ENCODE results near the gene TREML4.
"Not testable (repeated sequence)": the region's sequence is repeated elsewhere in the genome, so short reads cannot be mapped to it uniquely, and the experiment has no call there.

Gene TREML4, protein sequence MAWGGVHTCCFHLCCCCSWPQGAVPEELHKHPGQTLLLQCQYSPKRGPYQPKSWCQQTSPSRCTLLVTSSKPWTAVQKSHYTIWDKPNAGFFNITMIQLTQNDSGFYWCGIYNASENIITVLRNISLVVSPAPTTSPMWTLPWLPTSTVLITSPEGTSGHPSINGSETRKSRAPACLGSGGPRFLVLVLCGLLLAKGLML

DNA sequence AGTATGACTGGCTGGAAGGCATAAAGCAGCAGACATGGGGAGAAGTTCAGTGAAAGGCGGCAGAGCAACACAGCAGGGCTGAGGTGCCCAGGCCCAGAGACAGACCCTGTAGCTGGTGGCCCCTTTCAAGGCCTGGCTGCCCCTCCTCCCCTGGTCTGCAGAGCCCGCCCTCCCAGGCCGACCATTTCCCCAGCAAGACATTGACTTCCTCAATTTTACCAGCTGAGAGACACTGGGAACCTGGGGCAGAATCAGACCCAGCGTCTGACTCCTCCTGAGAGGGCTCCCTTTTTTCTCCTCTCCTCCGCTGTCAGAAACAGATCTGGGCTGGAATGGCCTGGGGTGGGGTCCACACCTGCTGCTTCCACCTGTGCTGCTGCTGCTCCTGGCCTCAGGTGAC is at the start of gene TREML4:
Gene TREML4, plus strand, starts transcription at position 254 of the 400 bp plus-strand sequence. Its CDS starts 79 bp downstream, at position 333.
- in situ Hi-C loops (cut with MboI; ENCODE audit: low sequenced_read_pairs) = no loop called here

DNA sequence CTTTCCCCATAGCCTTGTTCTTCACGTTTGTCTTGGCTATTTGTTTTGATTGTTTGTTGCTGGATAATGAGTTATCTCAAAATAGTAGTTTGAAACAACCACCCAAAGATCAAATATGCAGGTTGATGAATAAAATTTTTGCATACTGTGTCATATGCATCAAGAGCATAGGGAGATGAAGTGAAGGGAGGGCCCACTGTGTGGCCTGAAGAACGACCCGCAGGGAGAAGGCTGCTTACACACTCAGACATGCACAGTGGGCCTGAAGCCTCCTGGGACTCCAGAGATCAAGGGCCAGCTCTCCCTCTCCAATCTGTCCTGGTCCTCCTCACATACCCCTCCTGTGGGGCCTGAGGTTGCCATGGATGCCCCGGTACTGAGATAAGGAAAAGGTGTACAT is 49.0 kb upstream of the TREML4 start:
- in situ Hi-C loops (cut with MboI; ENCODE audit: low sequenced_read_pairs) = no loop called here

DNA sequence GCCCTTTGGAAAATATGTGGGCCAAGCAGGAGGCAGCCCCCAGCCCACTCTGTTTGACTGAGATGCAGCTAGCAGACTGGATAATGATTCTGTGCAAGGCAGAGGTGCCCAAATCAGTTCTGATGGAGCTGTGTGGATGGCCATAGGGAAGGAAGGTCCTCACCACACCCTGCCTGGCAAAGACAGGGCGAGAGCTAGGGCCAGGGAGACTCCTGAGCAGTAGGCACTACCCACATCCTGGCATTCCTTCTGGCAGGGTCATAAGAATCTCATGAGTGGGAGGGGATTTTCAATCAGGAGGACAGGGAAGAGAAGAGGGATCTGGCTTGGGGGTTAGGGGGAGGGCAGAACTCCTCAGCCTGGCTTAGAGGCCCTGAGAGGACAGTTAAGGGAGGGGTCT is 46.6 kb upstream of the TREML4 start:
- in situ Hi-C loops (cut with MboI; ENCODE audit: low sequenced_read_pairs) = no loop called here

DNA sequence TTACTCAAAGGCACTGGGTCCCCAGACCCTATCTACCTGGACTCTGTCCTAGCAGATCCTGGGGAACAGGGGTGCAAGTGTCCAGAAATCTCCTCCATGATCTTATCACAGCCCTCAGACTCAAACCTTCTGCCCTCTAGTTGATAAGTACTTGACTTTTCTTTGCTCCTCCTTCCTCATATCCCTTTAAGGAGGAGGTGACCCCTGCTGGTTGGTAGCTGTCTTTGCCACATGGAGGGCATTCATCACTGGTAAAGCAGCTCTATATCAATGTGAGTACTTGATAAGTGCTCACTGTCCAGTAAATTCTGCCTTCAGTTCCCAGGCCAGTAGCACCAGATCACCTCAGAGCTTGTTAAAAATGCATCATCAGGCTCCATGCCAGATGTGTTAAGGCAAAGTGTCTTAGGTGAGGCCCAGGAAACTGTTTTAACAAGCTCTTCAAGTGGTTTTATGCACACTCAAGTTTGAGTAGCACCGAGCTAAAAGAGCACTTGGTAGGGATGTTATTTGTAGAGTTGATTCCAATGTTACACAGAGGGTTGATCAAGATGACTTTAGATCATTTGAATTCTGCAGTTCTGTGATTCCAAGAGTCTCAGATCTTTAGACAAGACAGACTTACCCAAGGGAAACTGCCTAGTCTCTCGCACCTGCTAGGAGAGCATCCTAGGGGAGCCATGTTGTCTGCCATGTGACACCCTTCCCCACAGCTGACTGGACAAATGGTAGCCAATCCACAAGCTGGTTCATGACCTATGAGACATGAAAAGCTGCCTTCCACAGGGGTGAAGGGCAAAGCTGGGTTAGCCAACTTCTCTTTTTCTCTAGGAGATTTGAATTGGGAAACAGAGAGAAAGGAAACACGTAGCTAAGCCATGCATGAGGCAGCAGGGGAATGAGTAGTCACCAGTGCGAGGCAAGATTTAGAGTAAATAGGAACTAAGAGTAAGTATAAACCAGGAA is 45.8 kb upstream of the TREML4 start:
- in situ Hi-C loops (cut with MboI; ENCODE audit: low sequenced_read_pairs) = no loop called here

DNA sequence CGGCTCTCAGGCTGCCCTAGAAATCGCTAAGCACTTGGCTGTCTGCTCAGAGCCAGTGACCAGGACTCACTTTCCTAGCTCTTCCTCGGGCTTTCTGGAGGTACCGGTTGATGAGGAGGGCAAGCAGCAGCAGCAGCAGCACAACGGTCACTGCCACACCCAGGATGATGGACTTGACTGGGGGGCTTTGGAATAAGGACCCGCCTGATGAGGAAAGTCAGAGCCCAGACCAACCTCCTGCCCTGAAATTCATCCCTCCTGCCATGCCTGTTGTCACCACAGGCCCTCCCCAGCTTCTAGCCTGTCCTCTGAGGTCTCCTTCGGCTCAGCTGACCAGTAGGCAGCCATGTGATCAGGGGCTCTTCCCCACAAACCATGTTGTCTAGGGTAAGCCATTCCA is 43.4 kb upstream of the TREML4 start:
- in situ Hi-C loops (cut with MboI; ENCODE audit: low sequenced_read_pairs) = no loop called here

DNA sequence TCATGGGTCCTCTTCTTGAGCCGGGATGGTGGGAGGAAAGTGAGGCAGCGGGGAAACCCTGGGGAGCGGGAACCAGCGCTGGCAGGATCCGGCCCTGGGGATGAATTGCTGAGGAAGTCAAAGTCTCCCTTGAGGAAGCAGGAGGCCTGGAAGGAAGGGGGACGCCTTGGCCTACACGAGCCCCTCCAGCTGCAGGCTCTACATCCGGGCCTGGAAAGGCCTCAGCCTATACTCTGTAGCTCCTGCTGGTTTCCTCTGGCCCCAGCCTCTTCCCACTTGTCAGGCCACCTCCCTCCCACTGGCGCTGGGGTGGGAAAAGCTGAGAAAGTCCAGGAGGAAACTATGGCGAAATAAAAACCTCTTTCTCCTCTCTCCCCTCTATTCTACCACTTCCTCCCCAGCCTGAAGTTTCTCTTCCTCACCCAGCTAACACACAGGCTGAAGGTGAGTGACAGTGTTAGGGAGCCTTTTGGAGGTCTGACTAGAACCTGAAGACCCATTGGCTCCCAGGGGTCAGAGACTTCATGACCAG is 42.1 kb upstream of the TREML4 start:
- in situ Hi-C loops (cut with MboI; ENCODE audit: low sequenced_read_pairs) = no loop called here

DNA sequence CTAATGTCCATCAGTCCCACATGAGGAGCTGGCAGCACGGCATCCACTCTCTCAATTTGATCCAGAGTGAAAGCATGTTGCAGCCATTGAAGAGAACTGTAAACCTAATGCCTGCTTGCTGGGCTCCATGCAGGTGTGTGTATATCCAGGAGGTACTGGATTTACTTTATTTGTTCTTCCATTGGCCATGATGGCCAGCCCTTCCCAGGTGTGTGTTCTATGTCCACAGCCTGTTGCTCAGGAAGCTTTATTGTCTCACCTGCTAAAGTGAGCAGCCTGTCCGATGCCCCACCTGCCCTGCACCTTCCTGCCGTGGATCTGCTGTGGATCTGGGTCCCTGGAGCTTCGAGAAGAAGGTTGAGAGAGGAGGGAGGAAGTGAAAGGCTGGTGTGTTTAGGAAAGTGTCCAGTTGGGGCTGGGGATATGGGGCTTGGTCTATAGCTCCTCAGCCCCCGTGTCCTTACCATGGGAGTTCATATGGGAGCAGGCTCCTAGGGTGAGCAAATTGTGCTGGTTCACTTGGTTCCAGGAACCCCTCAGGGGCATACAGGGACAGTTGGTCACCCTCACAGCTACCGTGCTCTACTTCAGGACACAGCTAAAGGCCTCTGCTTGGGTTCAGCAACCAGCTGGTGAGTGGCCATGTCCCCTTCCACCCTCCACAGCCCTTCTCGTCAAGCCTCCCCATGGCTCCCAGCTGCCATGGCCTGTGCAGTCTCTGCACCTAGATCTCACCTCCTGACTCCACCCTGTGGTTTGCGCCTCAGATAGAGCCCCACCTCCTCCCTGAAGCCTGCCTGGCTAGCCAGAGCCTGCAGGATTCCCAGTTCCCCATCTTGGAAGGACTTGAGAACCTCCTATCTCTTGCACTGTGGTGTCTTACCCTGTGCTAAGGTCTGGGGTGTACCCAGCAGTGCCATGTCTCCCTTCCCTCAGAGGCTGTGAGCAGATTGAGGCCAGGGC is 39.9 kb upstream of the TREML4 start:
- in situ Hi-C loops (cut with MboI; ENCODE audit: low sequenced_read_pairs) = no loop called here

DNA sequence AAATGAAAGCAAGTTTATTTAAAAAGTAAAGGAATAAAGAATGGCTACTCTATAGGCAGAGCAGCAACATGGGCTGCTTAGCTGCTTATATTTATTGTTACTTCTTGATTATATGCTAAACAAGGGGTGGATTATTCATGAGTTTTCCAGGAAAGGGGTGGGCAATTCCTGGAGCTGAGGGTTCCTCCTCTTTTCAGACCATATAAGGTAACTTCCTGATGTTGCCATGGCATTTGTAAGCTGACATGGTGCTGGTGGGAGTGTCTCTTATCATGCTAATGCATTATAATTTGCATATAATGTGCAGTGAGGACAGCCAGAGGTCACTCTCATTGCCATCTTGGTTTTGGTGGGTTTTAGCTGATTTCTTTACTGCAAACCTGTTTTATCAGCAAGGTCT is 39.1 kb upstream of the TREML4 start:
- in situ Hi-C loops (cut with MboI; ENCODE audit: low sequenced_read_pairs) = not testable (repeated sequence)

DNA sequence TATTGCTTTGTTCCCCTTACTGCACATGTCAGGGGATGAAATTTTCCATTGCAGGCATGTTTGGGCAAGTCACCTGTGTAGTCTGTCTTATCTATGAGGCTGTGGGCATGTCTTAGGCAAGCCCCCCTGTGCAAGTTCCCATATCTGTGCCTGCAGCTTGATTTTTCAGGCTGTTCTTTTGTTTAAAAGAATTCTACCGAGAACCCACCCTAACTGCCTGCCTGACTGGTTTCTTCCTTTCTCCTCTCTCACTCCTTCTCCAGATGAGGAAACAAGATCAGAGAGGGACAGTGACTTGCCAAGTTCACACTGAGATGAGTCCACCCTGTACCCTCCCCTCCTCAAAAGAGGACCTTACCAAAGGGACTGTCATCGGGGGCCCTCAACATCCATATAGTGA is 38.2 kb upstream of the TREML4 start:
- in situ Hi-C loops (cut with MboI; ENCODE audit: low sequenced_read_pairs) = no loop called here

DNA sequence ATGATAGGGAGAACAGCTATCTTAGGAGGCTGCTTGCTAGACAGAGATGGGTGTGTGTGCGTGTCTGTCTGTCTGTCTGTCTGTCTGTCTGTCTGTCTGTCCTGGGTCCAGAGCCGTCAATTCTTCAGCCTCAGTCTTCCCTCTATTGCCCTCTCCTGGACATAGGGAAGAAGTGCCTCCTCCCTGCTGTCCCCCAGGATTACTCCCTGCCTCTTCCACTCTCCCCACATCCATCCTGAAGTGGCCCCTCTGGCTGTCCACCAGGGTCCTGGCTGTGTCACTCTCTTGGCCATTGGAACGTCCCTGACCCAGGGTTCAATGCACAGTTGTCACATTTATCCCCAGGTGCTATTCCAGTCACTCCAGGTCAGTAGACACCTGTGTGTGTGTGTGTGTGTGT is 37.4 kb upstream of the TREML4 start:
- in situ Hi-C loops (cut with MboI; ENCODE audit: low sequenced_read_pairs) = no loop called here

DNA sequence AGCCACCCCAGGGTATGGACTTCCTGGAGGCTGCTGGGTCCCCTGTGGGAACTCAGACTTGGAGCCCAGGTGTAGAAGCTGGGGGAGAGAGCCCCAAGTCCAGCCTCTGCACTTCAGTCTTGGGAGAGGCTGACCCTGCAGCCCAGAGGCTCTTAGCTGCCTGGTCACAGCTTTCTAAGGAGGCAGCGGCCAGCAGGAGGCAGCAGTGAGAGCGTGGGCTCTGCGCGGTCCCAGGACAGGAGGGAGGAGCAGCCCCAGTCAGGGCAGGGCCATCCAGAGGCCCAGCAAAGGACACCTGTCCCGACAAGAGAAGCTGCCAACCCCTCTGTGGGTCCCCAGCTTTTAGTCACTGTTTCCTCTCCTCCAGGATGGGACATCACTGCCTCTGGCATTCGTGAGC is 36.6 kb upstream of the TREML4 start:
- in situ Hi-C loops (cut with MboI; ENCODE audit: low sequenced_read_pairs) = no loop called here

DNA sequence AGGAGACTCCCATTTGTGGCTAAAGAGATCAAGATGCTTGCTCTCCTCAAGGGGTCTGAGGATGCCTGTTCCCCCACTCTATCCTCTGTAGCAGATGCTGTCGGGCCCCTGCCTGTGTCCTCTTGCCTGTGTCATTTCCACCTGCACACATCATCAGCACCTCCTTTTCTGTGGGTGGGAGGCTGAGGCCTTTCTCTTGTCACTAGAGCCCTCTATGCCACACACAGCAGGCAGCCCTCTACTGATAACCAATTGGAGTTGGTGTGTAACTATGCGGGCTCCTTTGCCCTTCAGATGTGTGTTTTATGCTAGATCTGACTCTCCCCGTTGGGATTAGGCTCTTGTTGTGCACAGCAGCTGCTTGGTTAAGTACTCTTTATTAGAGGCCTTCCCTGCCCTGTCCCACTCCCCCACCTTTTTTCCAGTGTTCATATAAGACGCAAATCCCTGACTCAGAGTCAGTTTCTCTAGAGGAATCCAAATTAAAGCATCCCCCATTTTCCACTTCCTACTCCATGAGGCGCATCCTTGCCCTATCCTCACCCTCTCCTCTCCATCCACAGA is 34.9 kb upstream of the TREML4 start:
- in situ Hi-C loops (cut with MboI; ENCODE audit: low sequenced_read_pairs) = no loop called here

DNA sequence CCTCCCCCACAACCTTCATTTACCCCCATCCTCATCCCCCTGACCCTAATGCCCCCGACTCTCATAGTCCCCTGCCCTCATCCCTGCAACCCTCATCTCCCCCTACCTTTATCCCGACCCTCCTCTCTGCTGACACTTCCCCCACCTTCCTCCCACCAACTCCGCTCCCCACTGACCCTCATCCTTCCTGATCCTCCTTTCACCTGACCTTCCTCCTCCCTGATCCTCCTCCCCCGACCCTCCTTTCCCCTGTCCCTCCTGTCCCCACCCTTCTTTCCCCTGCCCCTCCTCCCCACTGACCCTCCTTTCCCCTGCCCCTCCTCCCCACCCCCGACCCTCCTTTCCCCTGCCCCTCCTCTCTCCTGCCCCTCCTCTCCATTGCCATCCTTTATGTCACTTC is 34.3 kb upstream of the TREML4 start:
- in situ Hi-C loops (cut with MboI; ENCODE audit: low sequenced_read_pairs) = no loop called here

DNA sequence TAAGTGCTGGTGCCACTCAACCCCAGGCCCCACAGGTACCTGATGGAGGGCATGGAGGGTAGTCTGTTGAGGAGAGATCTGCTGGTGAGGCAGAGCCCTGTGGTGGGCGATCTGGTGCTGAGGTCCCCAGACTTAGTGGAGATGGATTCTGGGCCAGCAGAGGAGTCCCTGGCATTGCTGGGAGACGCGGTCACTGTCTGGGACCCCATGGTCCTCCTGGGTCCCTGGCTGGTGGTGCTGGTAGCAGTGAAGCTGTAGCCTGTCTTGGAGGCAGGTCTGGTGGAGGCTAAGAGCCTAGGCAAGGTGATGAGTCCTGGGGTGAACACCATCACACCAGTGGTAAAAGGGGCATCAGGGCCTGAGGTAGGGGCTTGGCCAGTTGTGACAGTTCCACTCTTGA is 33.8 kb upstream of the TREML4 start:
- in situ Hi-C loops (cut with MboI; ENCODE audit: low sequenced_read_pairs) = no loop called here

DNA sequence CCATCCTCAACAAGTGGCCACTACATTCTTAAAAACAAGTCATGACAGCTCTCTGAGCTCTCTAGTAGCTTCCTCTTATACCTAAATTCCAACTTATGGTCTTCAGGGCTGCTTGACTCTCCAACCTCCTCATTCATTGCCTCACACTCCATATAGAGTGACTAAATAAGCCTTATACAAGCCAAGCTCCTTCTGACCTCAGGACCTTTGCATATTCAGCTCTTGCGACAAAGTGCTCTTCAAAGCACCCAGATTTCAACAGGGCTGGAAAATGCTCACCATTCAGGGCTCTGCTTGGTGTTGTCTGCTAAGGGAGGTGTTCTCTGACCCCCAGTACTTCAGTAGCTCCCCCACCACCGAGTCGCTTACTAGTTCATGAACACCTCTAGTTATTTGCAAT is 30.9 kb upstream of the TREML4 start:
- in situ Hi-C loops (cut with MboI; ENCODE audit: low sequenced_read_pairs) = no loop called here

DNA sequence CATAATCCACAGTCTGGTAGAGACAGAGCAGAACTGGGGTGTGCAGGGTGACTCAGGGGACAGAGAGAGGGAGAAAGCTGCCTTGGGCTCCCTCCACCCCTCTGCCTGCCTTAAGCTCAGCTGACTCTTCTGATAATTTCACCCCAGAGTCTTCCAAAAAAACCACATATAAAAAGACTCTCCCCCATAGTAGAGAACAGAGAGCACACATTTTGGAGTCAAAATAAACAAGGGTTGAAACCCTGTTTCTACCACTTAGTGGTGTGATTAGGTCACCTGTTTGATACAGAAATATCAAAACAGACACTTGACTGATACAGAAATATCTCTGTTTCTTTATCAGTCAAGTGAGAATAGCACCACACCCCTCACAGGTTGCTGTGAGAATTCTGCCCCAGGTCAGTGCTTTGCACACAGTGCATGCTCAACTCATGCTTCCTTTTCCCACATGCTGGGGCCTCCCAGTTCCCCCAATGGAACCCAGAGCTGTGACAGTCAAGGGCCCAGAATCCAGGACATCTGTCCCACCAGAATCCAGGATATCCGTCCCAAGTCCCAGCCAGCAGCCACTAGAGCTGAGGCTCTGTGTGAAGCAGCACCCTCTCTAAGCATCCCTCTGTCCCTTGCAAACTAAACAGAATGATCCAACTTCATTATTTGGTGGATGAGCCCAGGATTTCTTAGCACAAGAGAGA is 28.4 kb upstream of the TREML4 start:
- in situ Hi-C loops (cut with MboI; ENCODE audit: low sequenced_read_pairs) = no loop called here

DNA sequence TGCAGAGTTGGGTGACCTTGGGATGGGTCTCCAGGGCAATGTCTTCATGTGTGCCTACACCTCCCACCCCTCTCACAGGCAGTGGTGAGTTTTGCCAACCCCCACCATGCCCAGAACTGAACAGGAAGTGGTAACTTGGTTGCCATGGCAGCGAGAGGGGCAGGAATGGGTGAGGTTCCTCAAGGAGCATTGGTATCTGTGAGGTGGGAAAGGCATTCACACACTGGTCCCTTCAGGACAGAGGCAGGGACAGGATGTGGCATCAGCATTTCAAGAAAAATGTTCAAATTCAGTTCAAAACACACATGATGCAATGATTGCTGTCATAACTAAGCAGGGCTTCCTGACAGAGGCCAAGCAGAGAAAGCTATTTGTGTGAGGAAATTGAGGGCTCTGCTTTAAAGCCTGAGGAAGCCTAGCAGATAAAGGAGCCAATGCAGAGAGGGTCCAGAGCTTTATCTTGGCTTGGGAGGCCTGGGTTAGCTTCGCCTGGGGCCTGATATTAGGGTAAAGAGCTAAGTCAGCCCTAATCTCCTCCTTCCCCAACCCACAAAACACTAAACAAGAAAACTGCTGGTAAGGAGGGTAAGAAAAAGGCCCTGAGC is 27.8 kb upstream of the TREML4 start:
- in situ Hi-C loops (cut with MboI; ENCODE audit: low sequenced_read_pairs) = no loop called here

DNA sequence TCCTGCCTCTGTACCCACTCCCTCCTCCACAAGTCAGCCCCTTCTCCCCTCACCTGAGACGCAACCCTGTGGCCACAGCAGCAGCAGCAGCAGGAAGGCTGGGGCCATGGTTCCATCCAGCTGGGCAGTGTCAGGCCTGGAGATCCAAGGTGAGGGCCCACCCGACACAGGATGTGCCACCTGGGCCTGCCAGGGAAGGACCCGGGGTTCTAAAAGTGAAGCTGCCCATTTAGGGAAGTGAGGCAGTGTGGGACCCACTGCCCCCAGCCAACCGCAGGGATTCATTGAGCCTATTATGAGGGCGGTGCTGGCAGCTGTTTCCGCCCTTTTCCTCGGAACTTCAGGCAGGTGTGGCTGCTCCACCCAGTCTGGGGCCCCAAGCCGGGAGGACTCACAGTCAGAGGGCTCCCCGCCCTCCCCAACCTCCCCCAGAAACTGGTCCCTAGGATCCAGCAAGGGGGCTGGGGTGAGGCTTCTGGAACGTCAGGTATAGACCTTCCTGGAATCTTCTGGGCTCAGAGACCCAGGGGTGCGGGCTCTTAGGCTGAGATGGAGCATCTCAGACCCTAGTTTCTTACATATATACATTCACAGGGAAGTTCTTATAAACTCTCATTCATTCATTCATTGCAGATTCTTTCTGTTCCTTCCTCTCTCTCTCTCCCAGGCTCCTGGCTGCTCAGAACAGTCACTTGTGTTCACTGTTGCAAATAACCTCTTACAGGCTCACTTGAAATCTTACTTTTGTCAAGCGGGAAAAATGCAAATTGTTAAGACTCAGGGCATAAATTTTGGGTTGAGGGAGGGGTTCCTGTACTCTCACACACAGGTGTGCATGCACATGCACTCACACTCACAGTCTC is 27.0 kb upstream of the TREML4 start, which contains the start of gene TREML2:
Gene TREML2, minus strand, starts transcription at position 249 of the 863 bp plus-strand sequence. Its CDS starts 141 bp downstream, at position 108.
- in situ Hi-C loops (cut with MboI; ENCODE audit: low sequenced_read_pairs) = no loop called here
